H54 (cell line): ENCODE data around the gene CIB1.

Experiments
- DNase-seq: peaks from one replicate; pipeline ENCODE4 v3.0.0; 2011; ENCODE audit warnings: low spot score, mixed read lengths; ENCODE audit not compliant: insufficient read length
- FAIRE-seq: peaks from 3 replicates; lab custom pipeline; 2011; peaks lifted over from hg19 to GRCh38; lab: Jason Lieb, UNC
- POLR2A ChIP-seq: IDR thresholded peaks from 2 replicates; pipeline ENCODE4 v1.6.1; 2011; ENCODE audit warnings: low read depth, mild to moderate bottlenecking, low read length

Gene CIB1

GRCh38 chr15:90230071-90230494 is 3.7 kb downstream of the CIB1 start:
- FAIRE-seq (no peak), DNase-seq (no peak)
- TF ChIP-seq POLR2A: no peak

- FAIRE-seq: no peak
- no peak for TF ChIP-seq POLR2A
Measured at GRCh38 chr15:90228960-90229359, 4.8 kb downstream of the CIB1 start.

GRCh38 chr15:90227816-90228772 is 5.6 kb downstream of the CIB1 start:
- TF ChIP-seq POLR2A: no peak
- DNase-seq (no peak), FAIRE-seq (no peak)

More at GRCh38 chr15:90228960-90229359, 4.8 kb downstream of the CIB1 start:
- DNase-seq: no peak

- TF ChIP-seq POLR2A: no peak
- DNase-seq: no peak
- no peak for FAIRE-seq
Measured at GRCh38 chr15:90227336-90227735, 6.4 kb downstream of the CIB1 start.

- FAIRE-seq (no peak), DNase-seq (no peak)
- no peak for TF ChIP-seq POLR2A
Measured at GRCh38 chr15:90225504-90226234, 8.1 kb downstream of the CIB1 start.

GRCh38 chr15:90225047-90225446 is 8.7 kb downstream of the CIB1 start:
- FAIRE-seq (no peak), DNase-seq (no peak)
- TF ChIP-seq POLR2A: no peak

- no peak for TF ChIP-seq POLR2A
- DNase-seq: no peak
- FAIRE-seq: no peak
Measured at GRCh38 chr15:90223441-90224165, 10.1 kb downstream of the CIB1 start.

GRCh38 chr15:90222547-90222946 is 11.2 kb downstream of the CIB1 start:
- DNase-seq (no peak), FAIRE-seq (no peak)
- TF ChIP-seq POLR2A: no peak

GRCh38 chr15:90221246-90221900 is 12.4 kb downstream of the CIB1 start:
- no peak for TF ChIP-seq POLR2A
- peak; percentile 65 for DNase-seq
- FAIRE-seq: no peak

GRCh38 chr15:90219421-90220141 is 14.2 kb downstream of the CIB1 start:
- DNase-seq (no peak), FAIRE-seq (no peak)
- no peak for TF ChIP-seq POLR2A

GRCh38 chr15:90217671-90218394 is 15.9 kb downstream of the CIB1 start:
- FAIRE-seq (no peak), DNase-seq (no peak)
- no peak for TF ChIP-seq POLR2A
